Neutrophil (primary cell): Measurements from ENCODE around the gene MRPL12.

Source experiments
- H3K27ac ChIP-seq: fragments of 200-600 bp; sonication (generic); 2 replicates; pipeline ENCODE4 v1.5.1; 2016; ENCODE audit warnings: mild to moderate bottlenecking, moderate library complexity
- H3K27me3 ChIP-seq: fragments of 200-600 bp; sonication (generic); 2 replicates; pipeline ENCODE4 v1.6.0; 2016; ENCODE audit warnings: mild to moderate bottlenecking
- H3K36me3 ChIP-seq: fragments of 200-600 bp; sonication (generic); 2 replicates; pipeline ENCODE4 v1.5.1; 2017
- H3K4me1 ChIP-seq, 2 experiments: fragments of 200-600 bp in 1 of 2; sonication (generic) in 1 of 2; 1 replicate in 1 of 2; 2 replicates in 1 of 2; pipeline versions ENCODE4 v1.5.1 to v1.6.1; 2013 to 2016; ENCODE audit warnings: low read depth in 1 of 2, low read length in 1 of 2, mild to moderate bottlenecking in 1 of 2, moderate library complexity in 1 of 2; ENCODE audit not compliant: control insufficient read depth in 1 of 2, insufficient read depth in 1 of 2
- H3K4me3 ChIP-seq, 2 experiments: fragments of 200-600 bp in 1 of 2; sonication (generic) in 1 of 2; 1 replicate in 1 of 2; 2 replicates in 1 of 2; pipeline ENCODE4 v1.5.1; 2013 to 2016; ENCODE audit warnings: low read depth in 1 of 2, low read length in 1 of 2, mild to moderate bottlenecking in 1 of 2, moderate library complexity in 1 of 2
- H3K9me3 ChIP-seq: fragments of 200-600 bp; sonication (generic); 2 replicates; pipeline ENCODE4 v1.5.1; 2016
- CTCF ChIP-seq: fragments of 200-600 bp; sonication (generic); IDR thresholded peaks from 2 replicates; pipeline ENCODE4 v1.5.1; 2016; ENCODE audit warnings: antibody characterized with exemption

The MRPL12 gene

GRCh38 chr17:81733507-81734404 lies 30.6 kb downstream of the MRPL12 start:
- H3K27me3 ChIP-seq, result peaks cover 24% of the 10 kb centered on the region
- no peak overlapping the region for H3K27ac ChIP-seq
- H3K36me3 ChIP-seq, result no peaks in the 10 kb centered on the region
- peak; percentile 96 for TF ChIP-seq CTCF
- H3K4me1 ChIP-seq, result peaks cover 16 to 26% of the 10 kb centered on the region in 2 experiments
- H3K9me3 ChIP-seq, result no peaks in the 10 kb centered on the region
- H3K4me3 ChIP-seq, result no peak overlapping the region

GRCh38 chr17:81734405-81735263 lies 31.5 kb downstream of the MRPL12 start:
- peak overlapping the region in 1 of 2 experiments; percentile 65 for H3K4me3 ChIP-seq
- H3K9me3 ChIP-seq, result no peaks in the 10 kb centered on the region
- peaks cover 24% of the 10 kb centered on the region for H3K27me3 ChIP-seq
- no peak for TF ChIP-seq CTCF
- H3K36me3 ChIP-seq, result no peaks in the 10 kb centered on the region
- peak overlapping the region; percentile 74 for H3K27ac ChIP-seq
- H3K4me1 ChIP-seq, result peaks cover 16 to 26% of the 10 kb centered on the region in 2 experiments

DNA sequence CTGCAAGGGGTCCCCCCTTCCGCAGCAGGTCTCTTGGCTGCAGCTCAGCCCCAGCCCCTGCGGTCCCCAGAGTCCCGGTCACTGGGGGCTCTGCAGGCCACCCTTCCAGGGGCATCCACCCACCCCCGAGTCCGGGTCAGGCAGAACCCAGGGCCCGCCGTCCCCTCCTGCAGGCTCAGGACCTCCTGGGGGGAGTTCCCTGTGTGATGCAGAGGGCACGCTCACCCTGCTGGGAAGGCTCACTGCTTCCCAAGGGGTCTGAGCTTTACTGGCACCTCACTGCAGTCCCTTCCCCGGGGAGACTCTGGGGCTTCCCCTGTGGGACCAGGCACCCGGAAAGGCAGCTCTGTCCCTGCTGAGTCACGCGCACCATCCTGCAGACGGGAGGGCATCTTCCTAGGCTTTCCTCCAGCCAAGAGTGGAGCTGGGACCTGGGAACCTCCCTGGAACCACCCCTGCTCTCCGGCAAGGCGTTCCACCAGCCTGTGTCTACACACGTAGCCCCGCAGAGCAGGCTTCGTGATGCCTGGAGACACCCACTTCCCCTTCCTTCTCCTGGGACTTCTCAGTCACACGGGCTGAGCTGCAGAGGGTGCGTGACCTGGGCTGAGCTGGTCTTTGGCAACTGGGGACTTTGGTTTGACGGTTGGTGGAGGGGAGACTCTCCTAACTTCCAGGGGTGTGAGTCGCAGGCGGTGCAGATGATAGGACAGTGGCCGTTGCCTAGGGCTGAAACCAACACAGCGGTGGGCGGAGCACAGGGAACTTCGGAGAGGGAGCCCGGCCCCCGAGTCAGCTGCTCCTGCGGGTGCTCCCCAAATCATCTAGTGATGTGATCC lies 32.3 kb downstream of the MRPL12 start:
- Histone ChIP-seq H3K27ac (peak overlapping the region; percentile 74), H3K36me3 (no peaks in the 10 kb centered on the region), H3K4me3 (peak overlapping the region; percentile 61 to 65), H3K9me3 (no peaks in the 10 kb centered on the region), H3K4me1 (peaks cover 16 to 28% of the 10 kb centered on the region in 2 experiments), H3K27me3 (peaks cover 26% of the 10 kb centered on the region)
- no peak for TF ChIP-seq CTCF

DNA sequence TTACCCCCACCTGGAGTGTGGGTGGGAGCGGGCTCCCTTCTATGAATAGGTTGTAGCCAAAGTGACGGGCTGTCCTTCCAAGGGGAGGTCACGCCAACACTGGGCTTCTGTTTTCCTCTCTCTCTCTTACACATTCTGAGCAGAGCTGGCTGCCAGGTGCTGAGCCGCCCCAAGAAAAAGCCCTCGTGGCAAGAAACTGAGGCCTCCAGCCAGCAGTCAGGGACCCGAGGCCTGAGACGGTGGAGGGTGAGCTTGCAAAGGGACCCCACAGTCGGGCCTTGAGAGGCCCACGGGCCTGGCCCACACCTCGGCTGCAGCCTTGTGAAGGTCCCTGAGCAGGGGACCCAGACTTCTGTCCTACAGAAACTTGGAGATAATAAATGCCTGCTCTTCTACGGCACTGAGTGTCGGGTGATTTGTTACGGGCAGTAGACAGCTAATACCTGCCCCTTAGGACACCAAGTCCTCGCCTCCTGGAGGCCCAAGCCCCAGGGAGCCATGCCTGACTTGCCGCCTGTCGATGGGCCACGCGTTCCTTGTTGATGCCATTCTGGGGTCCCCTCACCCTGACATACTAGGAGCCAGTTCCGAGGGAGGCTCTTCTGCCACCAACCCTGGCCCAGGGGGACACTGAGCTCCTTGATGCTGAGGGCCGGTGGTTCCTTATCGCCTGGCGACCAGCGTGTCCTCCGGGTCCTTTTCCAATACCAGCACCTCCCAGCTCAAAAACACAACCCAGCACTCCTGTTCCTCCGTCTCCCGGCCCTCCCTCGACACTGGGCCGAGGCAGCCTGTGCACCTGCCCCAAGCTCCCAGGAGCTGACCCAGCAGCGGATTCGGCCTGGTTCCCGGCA lies 35.0 kb downstream of the MRPL12 start:
- no peaks in the 10 kb centered on the region for H3K36me3 ChIP-seq
- peaks cover 26% of the 10 kb centered on the region for H3K27me3 ChIP-seq
- no peak overlapping the region for H3K4me3 ChIP-seq
- peaks cover 23 to 37% of the 10 kb centered on the region in 2 experiments for H3K4me1 ChIP-seq
- no peak overlapping the region for H3K27ac ChIP-seq
- no peaks in the 10 kb centered on the region for H3K9me3 ChIP-seq
- TF ChIP-seq CTCF, result no peak
